ENCODE measurements around the gene SLX4IP. TPM values are rescaled to one million over a fixed set of nuclear protein-coding genes. Genes with fewer than 3 reads are reported as not detected.
"Not testable (repeated sequence)": the region's sequence is repeated elsewhere in the genome, so short reads cannot be mapped to it uniquely, and the experiment has no call there.

Gene SLX4IP
- polyA plus RNA-seq, 6 donors from 2014 or later: 1.7 to 3.5 (median 2.5) TPM

DNA sequence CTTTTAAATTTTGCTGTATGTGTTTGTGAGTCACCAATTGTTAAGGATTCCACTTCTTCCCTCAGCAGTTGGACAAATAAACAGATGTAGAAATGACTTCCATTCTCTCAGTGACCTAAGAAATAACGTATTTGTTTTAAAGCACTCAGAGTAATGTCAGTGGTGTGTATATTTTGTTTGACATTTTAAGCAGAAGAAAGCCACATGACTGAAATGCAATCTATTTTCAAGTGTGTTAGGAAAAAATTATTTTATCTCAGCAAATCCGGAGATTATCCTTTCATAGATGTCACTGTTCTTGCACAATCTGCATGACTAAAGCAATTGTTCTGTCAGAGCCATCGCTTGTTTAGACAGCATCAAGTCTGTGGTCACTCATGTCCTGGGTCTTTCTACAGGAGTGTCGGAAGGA lies 161.6 kb downstream of the SLX4IP start:
- no peaks in the 10 kb centered on the region for H3K9me3 Mint-ChIP-seq
- peaks cover 7 to 14% of the 10 kb centered on the region in 2 donors for H3K36me3 Mint-ChIP-seq
- no peaks in the 10 kb centered on the region for H3K4me1 Mint-ChIP-seq
- no peak overlapping the region for H3K27ac Mint-ChIP-seq
- H3K27me3 Mint-ChIP-seq: no peaks in the 10 kb centered on the region
- no peak for ATAC-seq (ENCODE audit: low read depth in 2 of 2)
- no peak overlapping the region for H3K4me3 Mint-ChIP-seq
- DNase-seq: no peak

DNA sequence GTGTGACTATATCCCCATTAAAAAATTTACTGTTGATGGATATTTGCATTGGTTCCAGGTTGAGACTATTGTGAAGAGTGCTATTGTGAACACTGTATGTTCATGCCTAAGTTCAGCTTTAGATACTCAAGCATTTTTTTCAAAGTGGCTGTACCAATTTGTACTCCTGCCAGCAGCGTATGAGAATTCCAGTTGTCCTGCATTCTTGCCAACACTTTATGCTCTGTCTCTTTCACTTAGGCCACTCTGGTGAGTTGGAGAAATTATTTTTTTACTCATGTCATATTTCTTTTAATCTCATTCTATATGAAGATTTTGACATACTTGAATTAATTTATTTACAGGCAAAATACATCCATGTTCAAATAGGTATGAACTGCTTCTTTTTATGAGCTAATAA lies 162.5 kb downstream of the SLX4IP start:
- Mint-ChIP-seq H3K27me3 (no peaks in the 10 kb centered on the region), H3K36me3 (peaks cover 15 to 20% of the 10 kb centered on the region in 2 donors), H3K4me1 (no peaks in the 10 kb centered on the region), H3K27ac (peak overlapping the region in 1 of 6 donors; percentile 28), H3K9me3 (no peaks in the 10 kb centered on the region), H3K4me3 (no peak overlapping the region)
- DNase-seq (no peak), ATAC-seq (ENCODE audit: low read depth in 2 of 2) (no peak)

DNA sequence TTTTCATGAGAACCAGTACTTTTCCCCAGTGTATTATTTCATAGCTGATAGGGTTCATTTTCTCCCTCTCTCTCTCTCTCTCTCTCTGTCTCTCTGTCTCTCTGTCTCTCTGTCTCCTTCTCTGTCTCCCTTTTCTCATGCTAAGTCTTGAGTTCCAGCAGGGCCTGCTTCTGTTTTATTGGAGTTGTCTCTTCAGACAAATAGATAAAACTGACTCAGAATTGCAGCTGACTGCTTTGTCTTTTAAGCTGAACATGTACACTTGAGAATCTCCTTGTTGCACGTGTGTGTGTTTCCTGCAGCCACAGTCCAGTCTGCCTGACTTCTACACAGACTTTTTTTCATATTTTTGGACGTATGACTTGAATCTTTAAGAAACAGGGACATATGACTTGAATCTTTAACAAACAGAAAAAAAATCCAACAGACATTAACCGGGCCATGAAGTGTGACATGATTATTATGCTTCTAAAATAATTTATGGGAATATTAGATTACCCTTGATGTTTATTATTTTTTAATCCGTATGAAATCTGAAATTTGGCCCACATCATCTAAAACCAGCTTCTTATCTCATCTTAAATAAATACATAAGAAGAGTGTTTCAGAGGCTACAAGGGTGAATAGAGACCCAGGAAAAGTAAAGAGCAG lies 167.2 kb downstream of the SLX4IP start:
- Mint-ChIP-seq H3K36me3 (peaks cover 11 to 25% of the 10 kb centered on the region in 2 donors), H3K27ac (no peak overlapping the region), H3K4me3 (no peak overlapping the region), H3K27me3 (no peaks in the 10 kb centered on the region), H3K9me3 (no peaks in the 10 kb centered on the region), H3K4me1 (no peaks in the 10 kb centered on the region)
- ATAC-seq (ENCODE audit: low read depth in 2 of 2) (no peak), DNase-seq (no peak)

DNA sequence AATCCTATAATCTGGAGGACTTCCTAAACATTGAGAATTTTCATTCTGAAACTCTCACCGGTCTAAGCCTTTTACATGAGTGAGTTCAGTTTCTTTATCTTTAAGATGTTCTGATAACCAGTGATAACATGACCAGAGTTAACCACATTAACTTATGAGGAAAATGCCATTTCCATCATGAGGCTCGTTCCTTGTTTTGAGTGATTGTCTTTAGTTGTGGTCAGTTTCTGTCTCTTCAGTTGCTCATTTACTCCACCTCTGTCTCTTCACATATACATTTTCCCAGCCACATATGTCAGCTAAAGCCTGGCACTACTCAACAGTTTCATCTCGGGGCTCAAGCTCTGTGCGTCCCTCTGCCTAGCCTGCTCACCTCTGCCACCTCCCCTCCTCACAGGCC lies 168.3 kb downstream of the SLX4IP start:
- DNase-seq (no peak), ATAC-seq (ENCODE audit: low read depth in 2 of 2) (no peak)
- Mint-ChIP-seq H3K4me3 (no peak overlapping the region), H3K9me3 (no peaks in the 10 kb centered on the region), H3K27me3 (no peaks in the 10 kb centered on the region), H3K27ac (no peak overlapping the region), H3K36me3 (peaks cover 8 to 21% of the 10 kb centered on the region in 2 donors), H3K4me1 (no peaks in the 10 kb centered on the region)

DNA sequence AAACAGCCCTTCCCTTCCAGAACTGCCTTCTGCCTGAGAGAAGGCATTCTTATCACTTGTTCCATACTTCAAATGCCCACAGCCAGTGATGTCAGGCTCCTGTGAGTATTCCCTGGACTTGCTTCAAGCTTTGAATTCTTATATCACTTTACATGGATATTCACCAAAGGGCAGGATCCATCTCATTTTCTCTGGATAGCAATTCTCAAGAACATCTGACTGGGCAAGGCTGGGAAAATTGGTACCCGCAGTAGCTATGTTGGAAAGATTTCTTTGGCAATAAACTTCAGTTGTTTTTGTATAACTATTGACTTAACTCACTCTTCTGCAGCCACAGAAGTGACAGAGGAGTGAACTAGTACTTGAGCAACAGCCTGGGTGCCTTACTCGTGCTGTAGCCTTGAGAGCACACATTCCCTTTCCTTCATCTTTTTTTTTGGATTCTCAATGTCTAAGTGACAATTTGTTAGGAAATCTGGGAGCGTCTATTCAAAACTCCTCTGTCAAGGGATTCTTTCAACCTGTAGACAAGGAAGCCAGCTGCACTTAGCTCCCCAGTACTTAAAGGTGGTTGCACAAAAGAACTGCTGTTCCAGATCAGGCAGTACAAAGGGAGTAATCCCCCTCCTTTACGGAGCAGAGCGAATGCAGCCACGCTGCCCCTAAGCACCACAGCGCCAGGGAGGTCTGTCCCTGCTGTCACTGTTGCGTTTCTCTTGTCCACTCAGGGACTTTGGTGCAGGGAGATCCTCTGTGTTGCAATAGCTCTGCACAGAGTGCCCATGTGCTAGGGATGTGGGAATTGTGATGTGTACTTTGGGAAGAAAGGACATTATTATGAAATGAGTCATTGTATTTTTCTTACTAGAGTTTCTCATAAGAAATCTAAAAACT lies 169.1 kb downstream of the SLX4IP start:
- peaks cover 10 to 15% of the 10 kb centered on the region in 2 donors for H3K36me3 Mint-ChIP-seq
- H3K27me3 Mint-ChIP-seq: no peaks in the 10 kb centered on the region
- H3K27ac Mint-ChIP-seq: peak overlapping the region in 1 of 6 donors; percentile 7
- no peaks in the 10 kb centered on the region for H3K9me3 Mint-ChIP-seq
- ATAC-seq (ENCODE audit: low read depth in 2 of 2) (no peak), DNase-seq (no peak)
- no peaks in the 10 kb centered on the region for H3K4me1 Mint-ChIP-seq
- H3K4me3 Mint-ChIP-seq: no peak overlapping the region

DNA sequence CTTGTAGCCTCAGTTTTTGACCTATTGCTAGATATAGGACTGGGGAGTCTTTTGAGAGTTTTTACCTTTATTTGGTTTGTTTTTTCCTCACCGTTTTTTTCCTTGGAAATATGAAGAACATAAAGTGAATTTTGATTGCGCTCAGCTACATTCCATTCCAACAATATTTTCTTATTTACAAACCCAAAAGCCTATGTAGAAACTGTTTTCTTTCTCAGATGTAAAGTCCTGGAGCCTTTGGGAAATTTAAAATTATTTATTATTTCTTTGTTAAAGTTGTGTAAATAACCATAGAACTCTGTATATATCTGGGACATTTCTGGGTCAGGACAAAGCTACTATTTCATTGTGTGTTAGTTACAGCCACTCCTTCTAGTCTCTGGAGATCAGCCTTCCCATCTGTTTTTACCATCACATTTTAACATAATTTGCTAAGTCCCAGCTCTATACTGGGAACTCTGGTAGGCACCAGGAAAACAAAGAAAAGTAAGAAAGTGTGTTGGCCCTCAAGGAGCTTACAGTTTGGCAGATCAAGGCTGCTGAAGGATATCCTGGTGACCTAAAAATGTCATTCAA lies 169.8 kb downstream of the SLX4IP start:
- Mint-ChIP-seq H3K27me3 (no peaks in the 10 kb centered on the region), H3K9me3 (no peaks in the 10 kb centered on the region), H3K27ac (no peak overlapping the region), H3K4me3 (no peak overlapping the region), H3K4me1 (no peaks in the 10 kb centered on the region), H3K36me3 (peaks cover 15 to 16% of the 10 kb centered on the region in 2 donors)
- no peak for DNase-seq
- ATAC-seq (ENCODE audit: low read depth in 2 of 2): no peak

DNA sequence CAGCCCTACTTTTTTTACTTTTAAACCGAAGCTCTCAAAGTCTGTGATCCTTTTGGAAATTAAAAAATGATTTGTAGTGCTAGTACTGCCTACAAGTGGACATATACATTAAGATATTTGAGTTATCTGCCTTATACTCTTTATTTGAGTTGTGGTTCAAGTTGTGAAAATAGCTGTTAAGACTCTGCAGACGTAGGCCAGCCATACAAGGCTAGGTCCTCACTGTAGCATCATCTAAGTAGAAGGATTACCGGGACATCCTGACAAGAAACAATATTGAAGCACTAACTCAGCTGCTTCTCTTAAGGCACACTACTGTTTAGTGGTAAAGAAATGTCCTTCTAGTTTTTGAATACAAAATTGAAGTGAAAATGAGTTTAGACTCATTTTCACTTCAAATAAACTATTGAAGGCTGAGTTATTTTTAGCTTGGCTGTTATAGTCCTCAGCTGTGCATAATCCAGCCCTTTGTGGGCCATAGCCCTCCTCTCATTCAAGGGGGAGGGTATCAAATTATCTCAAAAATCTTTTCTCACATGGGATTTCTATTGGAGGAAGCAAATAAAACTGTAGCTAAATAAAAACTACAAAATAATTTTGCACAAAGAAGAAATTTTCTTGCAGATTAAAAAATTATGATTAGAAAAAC lies 170.6 kb downstream of the SLX4IP start:
- Mint-ChIP-seq H3K27ac (no peak overlapping the region), H3K36me3 (peaks cover 15 to 16% of the 10 kb centered on the region in 2 donors), H3K27me3 (no peaks in the 10 kb centered on the region), H3K4me3 (no peak overlapping the region), H3K4me1 (no peaks in the 10 kb centered on the region), H3K9me3 (no peaks in the 10 kb centered on the region)
- no peak for DNase-seq
- ATAC-seq (ENCODE audit: low read depth in 2 of 2): no peak

DNA sequence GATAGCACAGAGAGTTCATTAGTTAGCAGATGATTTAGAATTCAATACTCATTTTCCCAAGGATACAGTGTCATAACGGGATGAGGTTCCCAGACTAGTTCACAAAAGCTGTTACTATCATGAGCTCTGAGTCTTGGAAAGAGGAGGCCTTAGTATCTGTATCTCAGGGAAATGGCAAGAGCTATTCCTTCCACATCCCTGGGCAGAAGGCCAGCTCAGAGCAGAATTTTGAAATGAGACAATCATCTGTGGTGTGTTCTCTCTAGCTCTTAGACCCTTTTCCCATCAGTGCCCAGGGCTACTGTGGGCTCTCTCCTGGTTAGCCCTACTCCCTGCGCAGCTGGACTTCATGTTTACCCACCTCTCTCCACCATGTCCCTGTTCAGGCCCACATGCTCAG lies 174.2 kb downstream of the SLX4IP start:
- Mint-ChIP-seq H3K36me3 (peaks cover 15 to 18% of the 10 kb centered on the region in 2 donors), H3K27me3 (no peaks in the 10 kb centered on the region), H3K27ac (no peak overlapping the region), H3K4me3 (no peak overlapping the region), H3K9me3 (no peaks in the 10 kb centered on the region), H3K4me1 (no peaks in the 10 kb centered on the region)
- no peak for DNase-seq
- ATAC-seq (ENCODE audit: low read depth in 2 of 2): no peak

DNA sequence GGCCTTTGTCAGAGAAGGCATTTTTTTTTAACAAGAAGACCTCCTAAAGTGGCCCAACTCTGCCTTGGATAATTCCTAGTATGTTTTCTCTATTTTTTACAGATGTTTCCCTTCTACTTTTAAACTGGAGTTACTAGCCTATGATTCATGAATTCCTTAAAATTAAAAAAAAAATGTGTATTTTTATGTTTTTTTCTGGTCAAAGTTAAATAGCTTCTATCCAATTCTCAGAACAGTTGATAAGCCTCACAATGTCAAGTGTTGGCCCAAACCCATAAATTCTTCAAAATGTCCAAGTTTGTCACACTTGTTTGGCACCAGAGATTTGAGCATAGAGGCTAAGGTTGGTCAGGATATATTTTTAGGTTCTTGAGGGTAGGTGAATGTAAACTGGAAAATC lies 174.7 kb downstream of the SLX4IP start:
- no peak for DNase-seq
- no peak for ATAC-seq (ENCODE audit: low read depth in 2 of 2)
- H3K27ac Mint-ChIP-seq: no peak overlapping the region
- H3K4me3 Mint-ChIP-seq: no peak overlapping the region
- H3K36me3 Mint-ChIP-seq: peaks cover 12 to 18% of the 10 kb centered on the region in 2 donors
- H3K27me3 Mint-ChIP-seq: no peaks in the 10 kb centered on the region
- H3K9me3 Mint-ChIP-seq: no peaks in the 10 kb centered on the region
- H3K4me1 Mint-ChIP-seq: no peaks in the 10 kb centered on the region

DNA sequence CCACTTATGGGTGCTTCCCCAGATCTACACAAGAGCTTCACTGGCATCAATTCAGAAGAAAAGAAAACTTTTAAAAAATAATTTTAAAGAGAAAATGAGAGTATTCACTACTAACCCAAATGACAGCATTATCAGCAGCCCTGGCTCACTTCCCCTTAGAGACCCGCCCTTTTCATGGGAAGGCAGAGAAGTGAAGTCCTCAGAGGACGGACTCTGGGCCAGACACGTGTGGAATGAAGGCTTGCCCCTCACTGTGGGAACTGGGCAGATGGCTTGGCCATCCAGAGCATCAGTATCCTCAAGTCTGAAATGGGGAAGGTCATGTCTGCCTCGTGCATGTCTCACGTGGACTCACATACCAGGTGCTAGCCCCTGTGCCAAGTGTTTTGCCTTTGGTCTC lies 175.1 kb downstream of the SLX4IP start:
- ATAC-seq (ENCODE audit: low read depth in 2 of 2): no peak
- Mint-ChIP-seq H3K36me3 (peaks cover 12 to 22% of the 10 kb centered on the region in 2 donors), H3K4me1 (no peaks in the 10 kb centered on the region), H3K27me3 (no peaks in the 10 kb centered on the region), H3K4me3 (no peak overlapping the region), H3K9me3 (no peaks in the 10 kb centered on the region), H3K27ac (no peak overlapping the region)
- DNase-seq: no peak

DNA sequence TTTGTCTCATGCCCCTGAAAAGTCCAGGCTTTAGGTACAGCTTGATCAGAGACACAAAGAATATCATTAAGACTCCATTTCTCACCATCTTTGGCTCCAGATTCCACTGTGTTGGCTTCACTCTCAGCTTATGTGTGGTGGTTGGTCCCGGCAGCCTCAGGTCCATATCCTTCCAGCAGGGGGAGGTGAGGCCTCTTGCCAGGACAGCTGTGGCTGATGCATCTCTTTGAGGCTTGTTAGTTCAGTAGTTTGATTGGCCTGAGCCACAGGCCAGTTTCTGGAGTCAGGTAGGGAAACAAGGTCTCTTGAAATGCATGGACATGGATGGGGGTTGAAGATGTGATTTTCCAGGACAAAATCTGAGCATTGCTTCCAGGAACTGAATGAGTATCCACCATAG lies 176.3 kb downstream of the SLX4IP start:
- peaks cover 15 to 33% of the 10 kb centered on the region in 2 donors for H3K36me3 Mint-ChIP-seq
- H3K27me3 Mint-ChIP-seq: no peaks in the 10 kb centered on the region
- no peak overlapping the region for H3K27ac Mint-ChIP-seq
- DNase-seq (no peak), ATAC-seq (ENCODE audit: low read depth in 2 of 2) (no peak)
- H3K4me1 Mint-ChIP-seq: no peaks in the 10 kb centered on the region
- peaks cover 0 to under 1% (median 0%) of the 10 kb centered on the region in 7 donors for H3K9me3 Mint-ChIP-seq
- H3K4me3 Mint-ChIP-seq: no peak overlapping the region

DNA sequence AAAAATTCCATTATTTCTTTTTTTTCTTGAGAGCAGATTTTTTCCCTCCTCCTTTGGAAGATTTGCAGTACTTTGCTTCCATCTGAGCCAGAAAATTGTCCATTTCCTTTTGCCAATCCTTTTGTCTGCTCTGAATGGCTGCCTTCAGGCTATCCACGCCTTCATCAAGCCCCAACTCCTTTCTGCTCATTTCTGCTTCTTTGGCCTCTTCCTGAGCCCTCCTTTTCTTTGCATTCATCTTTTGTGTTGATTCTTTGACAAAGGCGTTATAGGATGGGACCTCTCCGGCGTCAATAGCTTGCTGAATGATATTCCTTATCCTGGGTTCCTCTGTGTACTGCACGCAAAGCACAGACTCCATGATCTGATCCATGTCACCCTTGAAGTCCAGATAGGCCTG lies 178.3 kb downstream of the SLX4IP start:
- H3K27ac Mint-ChIP-seq; H3K4me3 Mint-ChIP-seq; DNase-seq; H3K4me1 Mint-ChIP-seq; ATAC-seq (ENCODE audit: low read depth in 2 of 2); H3K9me3 Mint-ChIP-seq; H3K27me3 Mint-ChIP-seq: not testable (repeated sequence)
- H3K36me3 Mint-ChIP-seq: peaks cover 19 to 38% of the 10 kb centered on the region in 2 donors

DNA sequence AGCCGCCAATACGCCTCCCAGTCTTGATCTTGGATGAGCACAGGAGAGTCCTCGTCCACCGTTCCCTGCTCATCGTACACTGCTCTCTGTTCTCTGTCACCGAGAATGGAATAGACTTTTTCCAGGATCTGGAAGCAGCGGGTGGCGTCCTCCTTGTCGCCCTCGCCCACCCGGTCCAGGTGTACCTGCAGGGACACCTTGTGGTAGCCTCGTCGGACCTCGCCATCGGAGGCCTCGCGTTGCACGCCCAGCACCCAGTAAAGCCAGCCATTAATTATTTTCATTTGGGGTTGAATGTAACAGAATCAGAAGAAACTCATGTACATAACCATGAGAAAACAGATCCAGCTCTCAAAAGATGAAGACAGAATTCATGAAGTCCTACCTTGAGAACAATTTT lies 178.8 kb downstream of the SLX4IP start:
- no peak overlapping the region for H3K4me3 Mint-ChIP-seq
- no peak overlapping the region for H3K27ac Mint-ChIP-seq
- H3K4me1 Mint-ChIP-seq: no peaks in the 10 kb centered on the region

More for the DNA sequence above, 178.8 kb downstream of the SLX4IP start:
- Mint-ChIP-seq H3K36me3 (peaks cover 19 to 38% of the 10 kb centered on the region in 2 donors), H3K9me3 (peaks cover 0 to 4% (median 0%) of the 10 kb centered on the region in 7 donors), H3K27me3 (no peaks in the 10 kb centered on the region)
- DNase-seq (no peak), ATAC-seq (ENCODE audit: low read depth in 2 of 2) (no peak)

Measured in naive B cell (primary cell).